ENCODE measurements around the gene TSPAN9. TPM values are rescaled to one million over a fixed set of nuclear protein-coding genes. Genes with fewer than 3 reads are reported as not detected.
A peak's percentile ranks its signal among the peaks of the same experiment; 100 is the strongest.

TSPAN9 gene
- total and polyA plus RNA-seq, 4 donors = 23.0 to 72.3 (median 33.9) TPM

GRCh38 chr12:3231399-3231876, 154.3 kb downstream of the TSPAN9 start:
- TF ChIP-seq CTCF (IDR thresholded peaks at IDR 0.05; ENCODE audit: control extremely low read depth, extremely low read depth) = no peak
- Histone ChIP-seq H3K36me3 (ENCODE audit: control insufficient read depth in 4 of 4, insufficient read depth in 4 of 4, low read length in 4 of 4) (peaks cover 0 to 5% (median 3%) of the 10 kb centered on the region in 4 donors), H3K9me3 (ENCODE audit: control insufficient read depth in 4 of 4, insufficient read depth in 3 of 4, low read length in 3 of 4) (peaks cover 0 to 4% (median 0%) of the 10 kb centered on the region in 4 donors), H3K27me3 (ENCODE audit: control insufficient read depth in 3 of 3, insufficient read depth in 3 of 3, low read length in 2 of 3) (no peaks in the 10 kb centered on the region), H3K4me3 (no peak overlapping the region), H3K4me1 (ENCODE audit: control insufficient read depth in 5 of 5, insufficient read depth in 5 of 5, low read length in 5 of 5) (peaks cover 0 to 15% (median 0%) of the 10 kb centered on the region in 5 donors), H3K27ac (ENCODE audit: low read depth in 1 of 2, low read length in 1 of 2) (peak overlapping the region; percentile 20 to 93), H3K9ac (ENCODE audit: insufficient read depth in 1 of 2, low read length in 2 of 2) (no peak overlapping the region)
- DNase-seq (no peak), ATAC-seq (ENCODE audit: insufficient read depth, low FRiP score) (no peak)
- 81 to 83% methylated on average over 19 of the region's 19 CpGs for WGBS, 2 donors

GRCh38 chr12:3233797-3234196, 156.6 kb downstream of the TSPAN9 start:
- DNase-seq (no peak), ATAC-seq (ENCODE audit: insufficient read depth, low FRiP score) (no peak)
- no peak overlapping the region for H3K9ac ChIP-seq (ENCODE audit: insufficient read depth in 1 of 2, low read length in 2 of 2)
- TF ChIP-seq CTCF (IDR thresholded peaks at IDR 0.05; ENCODE audit: control extremely low read depth, extremely low read depth) = no peak
- H3K9me3 ChIP-seq (ENCODE audit: control insufficient read depth in 4 of 4, insufficient read depth in 3 of 4, low read length in 3 of 4) = peaks cover 0 to under 1% (median 0%) of the 10 kb centered on the region in 4 donors
- WGBS, 2 donors = 53 to 60% methylated on average over 5 of the region's 5 CpGs
- peaks cover 0 to 5% (median 3%) of the 10 kb centered on the region in 4 donors for H3K36me3 ChIP-seq (ENCODE audit: control insufficient read depth in 4 of 4, insufficient read depth in 4 of 4, low read length in 4 of 4)
- H3K4me1 ChIP-seq (ENCODE audit: control insufficient read depth in 5 of 5, insufficient read depth in 5 of 5, low read length in 5 of 5) = peaks cover 0 to 18% (median 2%) of the 10 kb centered on the region in 5 donors
- no peak overlapping the region for H3K4me3 ChIP-seq
- H3K27ac ChIP-seq (ENCODE audit: low read depth in 1 of 2, low read length in 1 of 2) = no peak overlapping the region
- no peaks in the 10 kb centered on the region for H3K27me3 ChIP-seq (ENCODE audit: control insufficient read depth in 3 of 3, insufficient read depth in 3 of 3, low read length in 2 of 3)

DNA sequence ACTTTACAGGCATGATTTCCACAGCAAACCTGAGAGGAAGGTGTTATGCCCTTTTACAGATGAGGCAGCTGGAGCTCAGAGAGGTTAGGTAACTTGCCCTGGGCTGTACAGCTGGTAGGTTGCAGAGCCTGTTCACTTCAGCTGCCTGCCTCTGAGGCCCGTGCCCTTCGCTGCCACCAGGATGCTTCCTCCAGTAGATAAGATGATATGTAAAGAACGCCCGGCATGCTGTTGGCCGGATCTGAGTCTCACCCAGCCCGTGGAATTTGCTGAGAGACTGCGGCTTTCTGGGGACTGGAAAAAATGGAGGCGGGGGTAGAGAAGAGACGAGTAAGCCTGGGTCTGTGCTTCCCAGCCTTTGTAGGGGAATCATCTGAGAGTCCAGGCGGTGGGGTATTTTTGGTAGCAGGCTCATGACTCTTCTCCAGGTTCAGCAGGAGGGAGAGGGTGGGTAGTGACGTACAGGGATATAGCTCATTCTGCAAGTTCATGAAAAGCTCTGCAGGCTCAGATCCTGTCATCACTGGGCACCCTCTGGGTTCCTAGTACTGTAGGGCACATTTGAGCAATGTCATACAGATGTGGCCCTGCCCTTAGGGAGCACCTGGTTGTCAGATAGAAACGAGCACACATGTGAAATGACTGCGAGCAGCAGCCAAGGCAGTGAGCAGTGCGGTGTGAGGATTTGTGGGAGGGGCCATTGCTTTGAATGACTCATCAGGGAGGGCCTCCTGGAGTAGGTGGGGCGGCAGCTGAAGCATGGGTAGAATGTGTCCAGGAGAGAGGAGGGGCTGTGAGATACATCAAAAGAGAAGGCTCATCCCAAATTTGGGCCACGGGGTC, 159.4 kb downstream of the TSPAN9 start:
- H3K4me1 ChIP-seq (ENCODE audit: control insufficient read depth in 5 of 5, insufficient read depth in 5 of 5, low read length in 5 of 5) = peaks cover 0 to 10% (median 0%) of the 10 kb centered on the region in 5 donors
- H3K27ac ChIP-seq (ENCODE audit: low read depth in 1 of 2, low read length in 1 of 2) = peak overlapping the region in 1 of 2 donors; percentile 89
- H3K27me3 ChIP-seq (ENCODE audit: control insufficient read depth in 3 of 3, insufficient read depth in 3 of 3, low read length in 2 of 3) = no peaks in the 10 kb centered on the region
- peaks cover 0 to 5% (median 2%) of the 10 kb centered on the region in 4 donors for H3K36me3 ChIP-seq (ENCODE audit: control insufficient read depth in 4 of 4, insufficient read depth in 4 of 4, low read length in 4 of 4)
- 78 to 79% methylated on average over 16 of the region's 16 CpGs for WGBS, 2 donors
- no peak for TF ChIP-seq CTCF (IDR thresholded peaks at IDR 0.05; ENCODE audit: control extremely low read depth, extremely low read depth)
- H3K4me3 ChIP-seq = no peak overlapping the region
- no peak for ATAC-seq (ENCODE audit: insufficient read depth, low FRiP score)
- no peak for DNase-seq
- no peak overlapping the region for H3K9ac ChIP-seq (ENCODE audit: insufficient read depth in 1 of 2, low read length in 2 of 2)
- no peaks in the 10 kb centered on the region for H3K9me3 ChIP-seq (ENCODE audit: control insufficient read depth in 4 of 4, insufficient read depth in 3 of 4, low read length in 3 of 4)
